HG03196 (cell line): ENCODE results near the gene SOD1.

Source experiments
- ATAC-seq: cut with Tn5 transposase; IDR thresholded peaks from one replicate; pipeline ENCODE4 v1.9.1; 2021; ENCODE audit not compliant: unreplicated experiment

Gene SOD1

DNA sequence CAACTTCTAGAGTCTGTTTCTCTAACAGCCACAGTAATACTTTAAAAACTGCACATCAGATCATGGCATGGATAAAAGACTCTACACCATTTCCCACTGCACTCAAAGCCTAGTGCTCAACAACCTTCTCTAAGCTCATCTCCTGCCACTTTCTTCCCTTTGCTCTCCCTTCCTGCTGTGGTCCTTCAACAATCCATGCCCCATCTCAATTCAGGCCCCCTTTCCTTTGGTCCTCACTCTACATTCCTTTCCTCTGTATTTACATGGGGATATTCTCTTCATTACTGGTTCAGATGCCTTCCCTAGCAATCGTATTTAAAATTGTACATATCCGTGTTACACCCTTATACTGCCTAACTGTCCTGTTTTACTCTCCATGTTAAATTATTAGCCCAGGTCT lies 19.0 kb downstream of the SOD1 start:
- ATAC-seq, result no peak

DNA sequence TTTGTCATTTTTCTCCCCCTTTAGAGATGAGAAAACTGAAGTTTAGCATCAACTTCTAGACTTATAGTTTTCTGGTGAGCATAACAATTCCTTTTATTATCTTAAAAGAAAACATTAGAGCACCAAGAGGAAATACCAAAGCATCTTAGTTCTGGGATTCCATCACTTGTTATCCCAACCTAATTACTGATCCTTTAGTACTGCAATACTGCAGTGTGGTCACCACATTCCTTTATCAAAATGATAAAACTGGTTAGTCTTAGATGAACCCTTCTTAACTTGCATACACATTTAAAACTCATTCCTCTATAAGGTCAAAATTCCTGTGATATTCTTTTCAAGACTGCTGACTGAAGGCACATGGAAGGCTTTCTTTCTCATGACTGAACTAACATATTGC lies 23.1 kb downstream of the SOD1 start:
- no peak for ATAC-seq

DNA sequence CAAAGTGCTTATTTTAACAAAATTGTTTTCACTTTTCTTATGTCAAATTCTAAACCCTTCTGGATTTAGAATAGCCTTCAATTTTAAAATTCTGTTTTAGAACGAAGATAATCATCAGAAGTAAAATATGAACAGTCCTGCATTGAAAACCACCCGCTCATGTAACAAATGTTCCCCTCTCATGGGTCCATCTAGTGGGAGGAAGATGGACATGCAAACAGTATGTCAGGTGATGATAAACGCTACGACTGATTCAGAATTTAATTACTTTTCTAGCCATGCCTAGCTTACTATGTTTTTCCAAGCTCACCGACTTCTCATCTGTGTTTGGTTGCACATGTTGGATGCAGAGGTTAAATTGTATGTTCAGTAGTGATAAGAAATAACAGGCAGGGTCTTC lies 23.5 kb downstream of the SOD1 start:
- no peak for ATAC-seq

DNA sequence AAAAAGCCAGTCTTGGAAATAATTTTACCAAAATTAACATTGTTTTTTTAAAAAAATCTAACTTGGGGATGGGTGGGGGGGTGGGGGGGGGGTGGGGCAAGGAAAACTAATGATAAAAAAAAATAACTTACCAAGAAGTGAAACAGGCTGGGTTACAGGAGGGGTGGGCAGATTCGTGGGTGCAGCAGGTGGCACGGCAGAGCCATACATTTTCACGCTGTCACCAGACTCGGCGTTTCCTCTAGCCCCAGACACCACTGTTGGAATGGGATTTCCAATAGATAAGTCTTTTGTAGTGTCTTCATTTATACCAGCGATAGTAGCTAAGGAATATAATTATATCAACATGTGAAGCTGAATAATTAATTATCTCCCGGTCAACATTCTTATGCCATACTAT lies 25.4 kb downstream of the SOD1 start:
- ATAC-seq, result no peak

DNA sequence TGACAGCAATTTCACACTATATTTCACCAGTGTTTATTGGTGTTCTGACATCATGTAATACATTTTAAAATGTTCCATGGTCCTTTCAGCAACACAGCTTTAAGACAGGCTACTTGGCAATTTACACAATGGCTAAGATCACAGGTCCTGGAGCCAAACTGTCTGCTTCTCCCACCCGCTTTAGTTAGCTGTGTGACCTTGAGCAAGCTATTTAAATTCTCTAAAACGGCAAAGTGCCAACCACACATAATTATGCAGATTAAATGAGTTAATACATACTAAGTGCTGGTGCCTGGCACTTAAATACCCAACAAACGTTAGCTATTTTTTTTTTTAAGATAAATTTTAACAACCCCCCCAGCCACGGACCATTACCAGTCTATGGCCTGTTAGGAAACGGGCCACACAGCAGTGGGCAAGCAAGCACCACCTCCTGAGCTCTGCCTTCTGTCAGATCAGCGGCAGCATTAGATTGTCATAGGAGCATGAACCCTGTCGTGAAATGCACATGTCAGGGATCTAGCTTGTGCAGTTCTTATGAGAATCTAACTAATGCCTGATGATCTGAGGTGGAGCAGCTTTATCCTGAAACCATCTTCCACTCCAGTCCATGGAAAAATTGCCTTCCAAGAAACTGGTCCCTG lies 26.9 kb downstream of the SOD1 start:
- no peak for ATAC-seq

DNA sequence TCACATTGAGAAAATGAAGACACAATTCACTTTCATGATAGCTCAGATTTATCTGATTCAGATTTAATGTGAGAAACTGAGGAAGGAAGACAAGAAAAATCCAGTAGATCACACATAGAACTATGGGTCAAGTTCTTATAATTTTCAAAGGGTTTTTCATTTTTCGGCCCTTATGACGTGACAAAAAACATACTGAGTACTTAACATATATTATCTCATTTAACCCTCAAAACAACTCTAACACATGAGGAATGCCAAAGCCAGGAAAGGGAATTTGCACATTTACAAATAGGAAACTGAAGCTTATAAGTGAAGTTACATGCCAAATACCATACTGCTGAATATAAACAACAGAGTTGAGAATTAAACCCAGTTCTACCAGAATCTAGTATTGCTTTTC lies 27.6 kb downstream of the SOD1 start:
- ATAC-seq, result no peak

DNA sequence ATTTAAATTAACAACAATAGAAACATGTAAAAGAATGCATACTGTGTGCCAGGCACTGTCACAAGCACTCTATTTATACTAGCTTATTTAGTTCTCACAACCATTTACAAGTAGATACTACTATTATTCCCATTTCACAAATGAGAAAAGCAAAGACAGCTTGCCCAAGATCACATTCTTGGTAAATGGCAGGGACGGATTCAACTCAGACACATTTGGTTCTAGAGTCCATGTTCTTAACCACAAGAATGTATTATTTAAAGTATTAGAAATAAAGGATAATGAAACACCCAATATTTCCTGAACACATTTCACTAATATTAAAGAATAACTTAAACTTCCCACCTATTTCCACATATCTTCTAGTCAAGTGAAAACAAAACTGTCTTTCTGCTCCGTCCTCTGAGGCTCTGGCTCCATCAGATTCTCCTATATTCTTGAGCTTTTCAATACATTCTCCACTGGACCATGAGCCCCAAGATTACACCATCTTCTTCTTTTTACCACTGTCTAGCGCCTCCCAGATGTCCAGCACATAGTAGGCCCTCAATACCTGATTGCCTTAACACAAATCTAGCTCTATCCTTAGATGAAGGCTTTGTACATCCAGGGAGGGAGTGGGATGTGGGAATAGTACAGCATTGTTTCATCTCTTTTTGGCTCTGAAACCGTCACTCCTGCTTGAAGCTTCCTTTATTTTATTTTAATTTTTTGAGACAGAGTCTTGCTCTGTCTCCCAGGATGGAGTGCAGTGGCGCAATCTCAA lies 29.3 kb downstream of the SOD1 start:
- no peak for ATAC-seq

DNA sequence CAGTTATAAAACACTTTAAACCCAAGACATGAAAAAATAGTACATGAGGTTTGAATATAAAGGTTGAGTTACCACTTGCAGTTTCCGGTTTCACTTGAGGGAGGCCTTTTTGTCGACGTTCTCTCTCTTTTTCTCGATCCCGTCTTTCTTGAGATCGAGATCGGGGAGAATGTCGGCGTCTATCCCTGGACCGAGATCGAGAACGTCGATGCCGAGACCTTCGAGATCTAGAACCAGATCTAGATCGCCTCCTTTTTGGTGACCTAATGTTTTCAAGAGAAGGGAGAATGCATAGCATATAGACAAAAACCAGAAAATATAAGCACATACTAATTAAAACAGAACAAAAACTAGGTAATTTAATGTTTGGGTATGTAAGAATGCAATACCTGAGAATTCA lies 33.7 kb downstream of the SOD1 start:
- ATAC-seq, result no peak

DNA sequence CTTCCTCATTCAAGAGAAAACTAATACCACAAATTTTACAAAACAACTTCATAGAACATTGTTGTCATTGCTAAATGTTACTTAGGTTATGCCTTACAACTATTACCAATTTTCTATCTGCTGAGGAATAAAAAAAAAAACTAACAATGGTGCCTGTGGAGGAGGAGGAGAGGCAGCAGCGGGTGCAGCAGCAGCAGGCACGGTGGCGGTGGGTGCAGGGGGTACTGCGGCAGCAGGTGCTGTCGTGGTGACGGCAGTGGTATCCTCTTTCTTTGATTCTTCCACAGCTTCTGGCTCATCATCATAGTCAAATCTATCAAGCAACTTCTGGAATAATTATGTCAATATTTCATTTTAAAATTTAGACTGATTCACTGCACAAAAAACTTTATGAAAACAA lies 36.9 kb downstream of the SOD1 start:
- no peak for ATAC-seq

DNA sequence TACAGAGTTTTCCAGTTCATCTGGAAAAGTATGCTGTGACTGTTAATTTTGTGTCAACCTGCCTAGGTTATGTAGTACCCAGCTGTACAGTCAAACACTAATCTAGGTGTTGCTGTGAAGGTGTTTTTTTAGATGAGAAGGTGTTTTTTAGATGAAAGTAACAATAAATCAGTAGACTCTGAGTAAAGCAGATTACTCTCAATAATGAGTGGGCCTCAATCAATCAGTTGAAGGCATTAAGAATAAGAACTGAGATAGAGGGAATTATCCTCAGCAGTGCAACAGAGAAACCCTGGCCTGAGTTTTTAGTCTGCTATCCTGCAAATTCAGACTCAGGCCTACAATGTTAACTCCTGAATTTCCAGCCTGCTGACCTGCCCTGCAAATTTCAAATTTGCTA lies 39.0 kb downstream of the SOD1 start:
- ATAC-seq, result no peak

DNA sequence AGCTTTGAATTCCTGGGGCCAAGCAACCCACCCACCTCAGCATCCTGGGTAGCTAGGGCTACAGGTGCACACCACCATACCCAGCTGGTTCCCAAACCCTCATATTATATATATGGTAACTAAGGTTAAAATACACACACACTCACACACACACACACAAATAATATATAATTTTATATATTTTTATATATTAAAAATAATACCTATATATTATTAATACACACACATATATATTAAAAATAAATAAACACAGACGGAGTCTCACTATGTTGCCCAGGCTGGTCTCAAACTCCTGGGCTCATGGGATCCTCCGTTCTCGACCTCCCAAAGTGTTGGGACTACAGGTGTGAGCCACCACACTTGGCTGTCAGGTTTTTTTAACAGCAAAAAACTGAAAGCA lies 40.5 kb downstream of the SOD1 start:
- no peak for ATAC-seq

DNA sequence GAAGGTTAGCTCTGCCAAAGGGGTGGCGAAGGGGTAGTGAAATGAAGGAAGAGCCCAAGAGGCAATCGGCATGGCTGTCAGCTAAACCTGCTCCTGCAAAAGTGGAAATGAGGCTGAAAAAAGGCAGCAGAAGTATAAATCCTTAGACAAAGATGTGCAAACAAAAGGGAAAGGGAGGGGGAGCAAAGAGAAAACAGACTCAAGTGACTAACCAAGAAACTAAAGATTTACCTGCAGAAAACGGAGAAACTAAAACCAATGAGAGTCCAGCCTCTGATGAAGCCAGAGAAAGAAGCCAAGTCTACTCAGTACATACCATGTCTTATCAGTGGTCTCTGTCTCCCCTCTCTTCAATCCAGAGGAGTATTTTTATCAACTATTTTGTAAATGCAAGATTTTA lies 47.1 kb downstream of the SOD1 start:
- ATAC-seq, result no peak

DNA sequence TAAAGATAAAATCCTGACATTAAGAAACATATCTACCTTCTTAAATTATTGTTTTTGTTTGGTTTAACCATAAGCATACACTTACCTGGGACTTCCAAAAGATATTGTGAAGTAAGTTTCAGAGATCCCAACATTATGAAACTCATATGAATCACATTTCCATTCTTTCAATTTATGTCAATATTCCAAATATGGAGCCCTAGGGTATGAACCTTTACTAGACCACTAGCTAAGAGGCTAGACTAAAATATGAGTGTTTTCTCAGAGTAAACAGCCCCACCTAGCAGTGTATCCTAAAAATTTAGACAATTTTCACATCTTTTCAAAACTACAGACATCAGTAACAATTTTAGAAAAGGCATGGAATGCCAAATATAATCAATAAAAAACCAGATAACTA lies 48.0 kb downstream of the SOD1 start:
- no peak for ATAC-seq

DNA sequence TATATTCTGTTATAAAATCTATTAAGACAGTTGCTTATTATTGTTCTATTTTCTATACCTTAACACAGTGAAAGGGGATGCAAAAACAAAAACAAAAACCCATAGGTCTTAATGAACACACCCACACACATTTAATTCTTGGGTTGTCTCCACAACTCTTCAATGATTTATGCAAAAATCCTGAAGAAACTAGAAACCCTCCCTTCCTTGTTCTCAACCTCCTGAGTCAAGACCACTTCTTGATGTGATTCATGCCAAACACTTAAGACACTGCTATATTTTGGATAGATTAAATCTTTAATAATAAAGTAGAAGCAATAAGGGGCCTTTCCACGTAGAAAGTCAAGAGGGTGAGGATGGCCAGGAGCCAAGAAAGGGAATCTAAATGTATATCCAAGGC lies 49.0 kb downstream of the SOD1 start:
- ATAC-seq, result no peak

DNA sequence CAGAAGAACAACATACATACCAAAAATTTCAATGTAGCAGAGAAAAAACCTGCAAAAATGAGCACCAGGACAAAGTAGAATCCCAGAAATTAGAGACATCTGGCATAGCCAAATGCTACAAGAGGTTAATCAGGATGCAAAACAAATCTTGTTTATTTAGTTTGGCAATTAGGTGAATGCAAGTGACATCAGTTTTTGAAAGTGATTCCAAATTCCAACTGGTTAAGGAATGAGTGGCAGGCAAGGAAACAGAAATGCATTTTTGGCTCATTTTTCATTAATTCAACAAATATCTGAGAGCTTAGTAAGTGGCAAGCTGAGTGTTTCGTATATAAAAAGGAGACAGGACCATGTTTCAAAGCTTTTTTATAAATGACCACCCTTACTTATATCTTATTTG lies 51.1 kb downstream of the SOD1 start:
- no peak for ATAC-seq

DNA sequence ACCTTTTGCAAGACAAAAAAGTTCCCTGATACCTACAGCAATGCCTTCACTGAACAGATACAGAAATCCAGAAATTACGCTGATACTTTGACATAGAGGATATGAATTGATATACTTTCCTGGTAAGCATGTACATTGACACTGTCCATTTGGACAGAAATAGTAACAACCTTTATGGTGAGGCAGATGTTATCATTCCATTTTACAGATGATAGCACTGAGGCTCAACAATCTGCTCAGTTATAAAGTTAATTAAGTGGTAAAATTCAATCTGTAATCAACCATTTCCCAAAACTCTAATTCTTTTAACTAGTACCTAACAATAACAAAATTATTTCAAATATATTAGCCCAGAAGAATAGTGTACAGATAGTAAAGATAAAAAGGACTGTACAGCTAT lies 51.8 kb downstream of the SOD1 start:
- no peak for ATAC-seq

DNA sequence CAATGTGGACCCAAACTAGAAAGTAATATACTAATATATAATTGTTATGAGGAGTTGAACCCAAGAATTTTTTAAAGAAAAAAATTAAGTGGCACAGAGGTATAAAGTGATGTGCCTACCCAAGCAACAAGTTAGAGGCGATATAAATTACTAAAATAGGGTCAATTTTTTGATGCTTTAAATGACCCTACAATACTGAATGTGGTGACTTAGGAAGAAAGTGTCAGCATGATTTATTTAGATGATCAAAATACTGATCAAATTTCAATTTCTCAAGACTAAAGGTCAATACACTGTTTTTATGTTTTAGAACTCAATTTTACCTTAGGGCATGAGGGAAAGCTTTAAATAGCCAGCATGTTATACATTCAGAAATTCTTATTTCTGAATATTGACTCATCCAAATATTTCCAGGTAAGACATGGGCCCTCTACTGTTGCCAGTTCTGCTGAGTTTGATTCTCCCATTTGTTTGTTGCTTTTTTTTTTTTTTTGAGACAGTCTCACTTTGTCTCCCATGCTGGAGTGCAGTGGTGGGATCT lies 52.3 kb downstream of the SOD1 start:
- no peak for ATAC-seq

DNA sequence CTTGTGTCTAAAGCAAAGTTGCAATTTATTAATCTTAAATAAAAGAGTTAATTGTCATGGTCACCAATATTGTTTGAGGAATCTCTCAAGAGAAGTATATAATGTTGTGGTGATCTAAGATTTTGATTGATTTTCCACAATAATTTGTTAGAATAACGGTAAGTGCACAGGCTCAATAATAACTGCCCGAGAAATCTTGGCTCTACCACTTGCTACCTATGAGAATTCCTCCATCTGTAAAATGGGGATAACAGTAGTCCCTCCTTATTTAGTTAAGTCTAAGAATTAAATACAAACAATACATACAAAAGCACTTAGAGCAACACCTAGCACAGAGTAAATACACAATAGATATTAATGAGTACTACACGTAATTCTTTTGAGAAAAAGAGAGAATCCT lies 53.6 kb downstream of the SOD1 start:
- no peak for ATAC-seq

DNA sequence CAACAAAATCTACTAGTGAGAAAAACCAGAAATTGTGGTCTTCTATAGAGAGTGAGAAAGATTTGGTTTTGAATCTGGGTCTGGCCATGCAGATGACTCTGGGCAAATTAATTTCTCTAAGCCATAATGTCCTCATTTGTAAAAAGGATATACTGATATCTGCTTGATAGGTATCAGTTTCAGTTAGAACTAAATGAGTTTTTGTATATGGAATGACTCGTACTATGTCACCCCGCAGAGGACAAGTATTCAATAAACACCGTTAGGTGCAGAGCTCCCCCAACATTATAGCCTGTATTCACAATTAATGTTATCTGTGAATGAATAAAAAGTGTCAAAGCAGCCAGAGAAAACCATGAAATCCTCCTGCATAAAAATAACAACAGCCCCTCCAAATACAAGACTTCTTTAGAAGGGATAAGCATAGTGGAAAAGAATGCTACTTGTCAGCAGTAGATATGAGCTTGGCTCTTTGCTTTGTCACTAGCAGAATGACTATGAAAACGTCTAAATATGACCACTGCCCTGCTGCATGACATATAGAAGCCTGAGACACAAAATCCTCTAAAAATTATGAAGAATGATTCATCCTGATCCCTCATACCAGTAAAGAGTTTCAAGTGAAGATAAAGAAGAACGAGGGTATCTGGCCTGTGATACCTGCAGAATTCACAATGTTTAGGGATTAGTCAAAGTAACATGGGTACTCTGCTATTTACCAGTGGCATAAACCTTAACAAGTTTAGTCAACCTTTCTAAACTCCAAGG lies 54.7 kb downstream of the SOD1 start:
- ATAC-seq, result no peak

DNA sequence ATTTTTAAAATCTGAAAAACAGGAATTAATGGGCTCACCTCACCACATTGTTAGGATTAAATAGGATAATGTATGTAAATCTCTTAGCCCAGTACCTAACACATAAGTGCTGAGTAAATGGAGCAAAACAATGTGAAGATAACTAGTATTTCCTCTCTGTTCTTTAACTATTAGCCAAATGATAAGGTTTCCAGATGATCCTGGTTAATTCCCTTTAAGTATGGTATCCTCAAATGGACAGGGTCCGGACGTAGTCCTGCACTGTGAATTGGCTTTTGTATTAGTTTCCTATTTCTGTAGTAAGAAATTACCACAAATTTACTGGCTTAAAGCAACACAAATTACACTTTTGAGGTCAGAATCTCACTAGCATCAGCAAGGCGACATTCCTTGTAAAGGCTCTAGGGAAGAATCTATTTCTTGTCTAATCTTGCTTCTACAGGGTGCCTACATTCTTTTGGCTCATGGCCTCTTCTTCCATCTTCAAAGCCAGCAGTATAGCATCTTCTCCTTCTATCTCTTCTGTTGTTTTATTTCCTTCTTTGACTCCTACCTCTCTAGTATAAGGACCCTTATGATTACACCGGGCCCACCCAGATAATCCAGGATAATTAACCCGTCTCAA lies 55.4 kb downstream of the SOD1 start:
- no peak for ATAC-seq

DNA sequence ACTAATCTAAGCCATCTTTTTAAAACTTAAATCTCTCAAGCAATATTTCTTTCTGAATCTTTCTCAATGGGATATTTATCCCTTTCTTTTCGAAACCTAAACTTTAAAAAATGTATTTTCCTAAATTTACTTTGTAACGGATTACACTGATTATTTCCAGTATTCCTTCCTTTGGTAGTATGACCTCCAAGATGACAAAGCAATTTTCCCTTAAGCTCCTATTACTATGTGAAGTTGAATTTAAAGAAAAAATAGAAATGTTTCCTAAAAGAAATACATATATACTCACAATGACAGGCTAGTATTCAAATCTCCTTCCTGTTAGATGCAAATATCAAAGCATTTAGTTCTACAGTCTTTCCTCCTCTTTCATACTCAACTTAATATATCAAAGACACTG lies 56.6 kb downstream of the SOD1 start:
- no peak for ATAC-seq
